PC-3 (cell line): Measurements from ENCODE around the gene NR5A1. TPM values are rescaled to one million over a fixed set of nuclear protein-coding genes. Genes with fewer than 3 reads are reported as not detected.

Experiments used
- ATAC-seq: fragments of 200-7000 bp; cut with Tn5 transposase; 2 replicates; pipeline ENCODE4 v1.9.1; 2020; ENCODE audit warnings: mild to moderate bottlenecking, moderate library complexity
- BruUV-seq: library from RNA; stranded (reverse); fragments of 400-500 nt; replicated peaks from 2 replicates; lab custom pipeline; 2021; lab: Mats Ljungman, UMichigan
- CTCF ChIA-PET: fragments of 300-600 bp; sonication (Branson Sonifier 250); formaldehyde crosslinking; loops from one replicate; lab custom pipeline; 2022; ENCODE audit warnings: antibody characterized with exemption; lab: Charles Lee
- POLR2A ChIA-PET: fragments of 300-600 bp; sonication (Branson Sonifier 250); formaldehyde crosslinking; loops from one replicate; lab custom pipeline; 2022; ENCODE audit warnings: antibody characterized with exemption; ENCODE audit not compliant: unreplicated experiment; lab: Charles Lee
- DNase-seq: peaks from one replicate; pipeline ENCODE4 v3.0.0-alpha.2; 2015
- H2AFZ ChIP-seq: fragments of 300-600 bp; sonication (generic); 2 replicates; pipeline ENCODE4 v1.6.0; 2016; ENCODE audit warnings: antibody characterized with exemption, low read length
- H3F3A ChIP-seq: fragments of 300-600 bp; sonication (generic); one replicate; pipeline ENCODE4 v1.6.0; 2017; ENCODE audit warnings: antibody characterized with exemption, low read length, control low read depth, mild to moderate bottlenecking; ENCODE audit not compliant: unreplicated experiment
- H3K27ac ChIP-seq: fragments of 300-600 bp; sonication (generic); 2 replicates; pipeline ENCODE4 v1.5.1; 2016; ENCODE audit warnings: mild to moderate bottlenecking, low read length
- H3K27me3 ChIP-seq: fragments of 300-600 bp; sonication (generic); 2 replicates; pipeline ENCODE4 v1.6.1; 2016; ENCODE audit warnings: low read length, mixed read lengths
- H3K36me3 ChIP-seq: fragments of 300-600 bp; sonication (generic); 2 replicates; pipeline ENCODE4 v1.6.1; 2016; ENCODE audit warnings: low read depth, mixed run types, low read length, mixed read lengths
- H3K4me1 ChIP-seq: fragments of 300-600 bp; sonication (generic); 2 replicates; pipeline ENCODE4 v1.5.1; 2016; ENCODE audit warnings: low read length; ENCODE audit not compliant: insufficient read depth
- H3K4me2 ChIP-seq: fragments of 300-600 bp; sonication (generic); 2 replicates; pipeline ENCODE4 v1.6.0; 2016; ENCODE audit warnings: low read length
- H3K4me3 ChIP-seq: fragments of 300-600 bp; sonication (generic); 2 replicates; pipeline ENCODE4 v1.5.1; 2016; ENCODE audit warnings: mild to moderate bottlenecking, low read length, mixed read lengths
- H3K79me2 ChIP-seq: fragments of 300-600 bp; sonication (generic); 2 replicates; pipeline ENCODE4 v1.6.1; 2017; ENCODE audit warnings: low read length, mixed read lengths
- H3K9ac ChIP-seq: fragments of 300-600 bp; sonication (generic); 2 replicates; pipeline ENCODE4 v1.6.0; 2016; ENCODE audit warnings: mild to moderate bottlenecking, low read length
- H3K9me2 ChIP-seq: fragments of 300-600 bp; sonication (generic); replicated peaks from 2 replicates; pipeline ENCODE4 v1.6.1; 2016; ENCODE audit warnings: mixed run types, low read length, mixed read lengths
- H3K9me3 ChIP-seq: fragments of 300-600 bp; sonication (generic); 2 replicates; pipeline ENCODE4 v1.6.1; 2016; ENCODE audit warnings: low read length, mixed read lengths
- H4K20me1 ChIP-seq: fragments of 300-600 bp; sonication (generic); 2 replicates; pipeline ENCODE4 v1.6.1; 2016; ENCODE audit warnings: low read length, mixed read lengths
- EZH2 ChIP-seq: fragments of 300-600 bp; sonication (generic); IDR thresholded peaks from one replicate; pipeline ENCODE4 v1.6.1; 2017; ENCODE audit warnings: antibody characterized with exemption, mild to moderate bottlenecking, low read length; ENCODE audit not compliant: unreplicated experiment
- EZH2phosphoT487 ChIP-seq: fragments of 300-600 bp; sonication (generic); IDR thresholded peaks from 2 replicates; pipeline ENCODE4 v1.6.1; 2018; ENCODE audit warnings: mild to moderate bottlenecking, antibody characterized with exemption, low read length, borderline replicate concordance
- intact Hi-C: fragments of 100-400 bp; cut with micrococcal nuclease; formaldehyde crosslinking; loops from 2 replicates; pipeline ENCODE4 v1.9.0; 2023
- total RNA-seq: library from RNA; depleted of rRNA; stranded (reverse); fragments of >200 nt; gene quantifications from 2 replicates; pipeline ENCODE4 v1.2.3, GENCODE V29; 2014
- TF ChIP-seq, protein P1 (sequence below): fragments of 300-600 bp; sonication (generic); conservative IDR thresholded peaks from 2 replicates; pipeline ENCODE4 v1.5.1; 2017; ENCODE audit warnings: antibody characterized with exemption, low read depth, mild to moderate bottlenecking, low read length

NR5A1 gene
- total RNA-seq, 1 experiment from 2014 or later: not detected

DNA sequence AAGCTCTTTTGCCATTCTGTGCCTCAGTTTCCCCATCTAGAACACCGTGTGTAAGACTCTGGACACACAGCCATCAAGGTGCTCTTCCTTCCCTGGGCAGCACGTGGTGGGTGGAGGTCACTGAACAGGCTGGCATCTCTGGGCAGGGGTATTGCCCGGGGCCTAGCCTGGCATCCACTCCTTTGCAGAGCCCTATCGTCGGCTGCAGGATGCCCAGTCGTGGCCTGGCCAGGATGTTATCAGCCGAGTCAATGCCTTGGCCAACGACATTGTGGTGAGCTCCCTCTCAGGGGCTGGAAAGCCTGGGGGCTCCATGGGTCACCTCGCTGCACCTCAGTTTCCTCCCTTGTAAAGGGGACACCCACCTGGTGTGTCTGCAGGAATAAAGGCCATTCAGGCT, 52.9 kb downstream of the NR5A1 start:
- Histone ChIP-seq H3K9me3 (no peaks in the 10 kb centered on the region), H3K4me1 (no peaks in the 10 kb centered on the region), H3K79me2 (no peaks in the 10 kb centered on the region), H3K4me3 (no peak overlapping the region), H3K27me3 (no peaks in the 10 kb centered on the region), H3F3A (no peaks in the 10 kb centered on the region), H3K27ac (no peak overlapping the region), H4K20me1 (no peaks in the 10 kb centered on the region), H3K9me2 (no peaks in the 10 kb centered on the region), H3K36me3 (no peaks in the 10 kb centered on the region), H3K9ac (no peak overlapping the region), H2AFZ (no peak overlapping the region), H3K4me2 (no peak overlapping the region)
- BruUV-seq: no TSS peak
- intact Hi-C loops: no loop called here
- DNase-seq (no peak), ATAC-seq (no peak)
- POLR2A ChIA-PET: no interaction called here
- CTCF ChIA-PET: interaction anchor here (0.6 kb wide), 1 partner anchor 64 kb away, joined by 8 read pairs; no protein-coding TSS in a partner anchor
- TF ChIP-seq, protein P1, sequence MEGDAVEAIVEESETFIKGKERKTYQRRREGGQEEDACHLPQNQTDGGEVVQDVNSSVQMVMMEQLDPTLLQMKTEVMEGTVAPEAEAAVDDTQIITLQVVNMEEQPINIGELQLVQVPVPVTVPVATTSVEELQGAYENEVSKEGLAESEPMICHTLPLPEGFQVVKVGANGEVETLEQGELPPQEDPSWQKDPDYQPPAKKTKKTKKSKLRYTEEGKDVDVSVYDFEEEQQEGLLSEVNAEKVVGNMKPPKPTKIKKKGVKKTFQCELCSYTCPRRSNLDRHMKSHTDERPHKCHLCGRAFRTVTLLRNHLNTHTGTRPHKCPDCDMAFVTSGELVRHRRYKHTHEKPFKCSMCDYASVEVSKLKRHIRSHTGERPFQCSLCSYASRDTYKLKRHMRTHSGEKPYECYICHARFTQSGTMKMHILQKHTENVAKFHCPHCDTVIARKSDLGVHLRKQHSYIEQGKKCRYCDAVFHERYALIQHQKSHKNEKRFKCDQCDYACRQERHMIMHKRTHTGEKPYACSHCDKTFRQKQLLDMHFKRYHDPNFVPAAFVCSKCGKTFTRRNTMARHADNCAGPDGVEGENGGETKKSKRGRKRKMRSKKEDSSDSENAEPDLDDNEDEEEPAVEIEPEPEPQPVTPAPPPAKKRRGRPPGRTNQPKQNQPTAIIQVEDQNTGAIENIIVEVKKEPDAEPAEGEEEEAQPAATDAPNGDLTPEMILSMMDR: no peak
- TF ChIP-seq EZH2phosphoT487 (no peak), EZH2 (no peak)

DNA sequence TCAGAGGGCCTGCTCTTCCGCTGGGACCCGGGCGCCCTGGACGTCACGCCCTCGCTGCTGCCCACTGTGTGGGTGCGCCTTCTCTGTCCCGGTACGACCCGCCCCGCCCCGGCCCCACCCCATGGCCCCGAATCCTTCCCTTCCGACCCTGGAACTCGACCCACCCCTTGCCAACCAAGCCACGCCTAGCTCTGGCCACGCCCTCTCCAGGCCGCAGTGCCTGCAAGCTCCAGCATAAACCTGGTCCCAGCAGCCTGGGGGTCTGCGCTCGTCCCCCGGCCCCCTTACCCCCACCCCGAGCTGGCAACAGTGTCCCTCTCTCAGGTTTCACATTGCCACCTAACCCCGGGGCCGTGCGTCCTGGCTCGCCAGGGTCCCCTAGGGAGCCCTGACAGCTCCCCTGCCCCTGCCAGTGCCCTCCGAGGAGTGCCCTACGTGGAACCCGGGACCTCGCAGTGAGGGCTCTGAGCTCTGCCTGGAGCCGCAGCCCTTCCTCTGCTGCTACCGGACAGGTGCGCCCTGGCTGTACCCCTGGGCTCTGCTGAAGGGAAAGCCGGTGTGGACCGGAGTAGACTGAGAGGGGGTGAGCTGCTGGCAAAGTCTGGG, 53.5 kb downstream of the NR5A1 start:
- DNase-seq (no peak), ATAC-seq (no peak)
- Histone ChIP-seq H3K27ac (no peak overlapping the region), H2AFZ (no peak overlapping the region), H3K4me2 (no peak overlapping the region), H3K9me3 (no peaks in the 10 kb centered on the region), H3K4me3 (no peak overlapping the region), H3K79me2 (no peaks in the 10 kb centered on the region), H3K4me1 (no peaks in the 10 kb centered on the region), H4K20me1 (no peaks in the 10 kb centered on the region), H3K27me3 (no peaks in the 10 kb centered on the region), H3K36me3 (no peaks in the 10 kb centered on the region), H3K9ac (no peak overlapping the region), H3K9me2 (no peaks in the 10 kb centered on the region), H3F3A (no peaks in the 10 kb centered on the region)
- intact Hi-C loops: no loop called here
- BruUV-seq: no TSS peak
- POLR2A ChIA-PET: interaction anchor here (0.6 kb wide), 1 partner anchor 840 kb away, joined by 5 read pairs; no protein-coding TSS in a partner anchor
- CTCF ChIA-PET: interaction anchor here (0.6 kb wide), 1 partner anchor 65 kb away, joined by 8 read pairs; no protein-coding TSS in a partner anchor
- TF ChIP-seq, protein P1: no peak
- TF ChIP-seq EZH2 (no peak), EZH2phosphoT487 (no peak)
